HS-5 (cell line): Measurements from ENCODE around the gene VPS26C.
"Not testable (repeated sequence)": the region's sequence is repeated elsewhere in the genome, so short reads cannot be mapped to it uniquely, and the experiment has no call there.

ENCODE experiments used
- DNase-seq: peaks from one replicate; pipeline ENCODE4 v3.0.0-alpha.2; 2012; ENCODE audit warnings: low read depth

The VPS26C gene

DNA sequence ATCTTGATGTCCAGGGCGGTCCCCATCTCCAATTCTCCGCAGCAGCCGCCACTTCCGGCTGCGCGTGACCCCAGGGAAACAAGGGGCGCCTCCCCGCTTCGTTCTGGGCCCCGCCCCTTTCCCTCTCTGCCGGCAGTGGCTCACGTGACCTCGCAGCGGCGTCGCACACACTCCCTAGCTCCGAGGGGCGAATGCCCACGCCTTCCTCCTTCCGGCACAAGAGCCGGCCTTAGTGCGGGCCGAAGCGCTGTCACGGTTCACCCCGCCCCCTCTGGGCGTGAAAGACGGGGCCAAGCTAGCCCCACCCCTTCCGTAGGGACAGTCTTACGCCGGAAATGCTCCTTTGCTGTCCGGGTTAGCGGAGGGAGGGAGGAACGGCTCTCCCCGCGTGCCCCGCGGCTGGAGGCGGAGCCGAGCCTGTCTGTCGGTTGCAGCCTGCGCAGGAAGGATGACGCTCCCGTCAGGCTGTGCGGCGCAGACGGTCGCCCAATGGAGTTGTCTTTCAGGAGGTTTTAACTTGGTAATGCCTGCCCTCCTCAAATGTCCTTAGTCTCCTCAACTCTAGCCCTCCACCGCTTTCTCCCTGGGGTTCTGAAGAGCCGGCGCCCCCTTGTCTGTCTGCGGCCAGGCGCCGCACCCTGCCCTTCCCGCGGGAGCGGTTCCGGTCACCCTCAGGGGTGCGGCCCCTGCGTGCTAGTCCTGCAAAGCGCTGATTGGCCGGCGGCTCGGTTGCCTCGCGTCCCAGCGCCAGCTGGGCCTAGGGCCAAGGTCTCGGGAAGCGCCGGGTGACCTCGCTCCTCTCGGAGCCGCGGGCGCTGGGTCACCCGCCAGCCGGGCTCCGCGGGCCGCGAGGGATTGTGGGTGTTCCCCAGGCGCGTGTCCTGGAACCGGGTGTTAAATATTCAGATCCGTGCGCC, at the start of gene VPS26C:
Gene VPS26C (minus strand): TSS at position 66 of the 917 bp plus-strand sequence. CDS start 40 bp downstream, at position 26.
- DNase-seq = peak; percentile 97

DNA sequence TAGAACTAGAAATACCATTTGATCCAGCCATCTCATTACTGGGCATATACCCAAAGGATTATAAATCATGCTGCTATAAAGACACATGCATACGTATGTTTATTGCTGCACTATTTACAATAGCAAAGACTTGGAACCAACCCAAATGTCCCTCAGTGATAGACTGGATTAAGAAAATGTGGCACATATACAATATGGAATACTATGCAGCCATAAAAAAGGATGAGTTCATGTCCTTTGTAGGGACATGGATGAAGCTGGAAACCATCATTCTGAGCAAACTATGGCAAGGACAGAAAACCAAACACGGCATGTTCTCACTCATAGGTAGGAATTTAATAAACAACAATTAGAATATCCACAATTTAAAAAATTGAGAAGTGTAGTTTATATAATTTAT, 48.9 kb upstream of the VPS26C start:
- not testable (repeated sequence) for DNase-seq

GRCh38 chr21:37300114-37300751, 33.1 kb upstream of the VPS26C start:
- no peak for DNase-seq

DNA sequence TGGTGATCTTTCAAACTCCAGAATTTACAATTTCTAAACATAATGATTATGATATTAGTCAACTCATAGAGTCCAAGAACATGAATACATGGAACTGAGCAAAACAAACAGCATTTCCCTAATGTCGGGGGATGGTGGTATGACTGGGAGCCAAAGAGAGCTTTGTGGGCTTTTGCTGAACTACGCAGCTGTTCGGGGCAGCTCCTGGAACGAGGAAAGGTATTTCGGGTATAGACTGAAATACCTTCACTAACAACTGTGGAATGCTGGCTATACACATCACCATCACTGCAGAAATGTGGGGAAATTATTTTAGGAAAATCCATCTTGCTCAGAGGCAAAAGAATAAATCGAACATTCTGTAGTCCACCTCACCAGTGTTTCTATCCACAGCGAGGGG, 30.2 kb upstream of the VPS26C start:
- no peak for DNase-seq

DNA sequence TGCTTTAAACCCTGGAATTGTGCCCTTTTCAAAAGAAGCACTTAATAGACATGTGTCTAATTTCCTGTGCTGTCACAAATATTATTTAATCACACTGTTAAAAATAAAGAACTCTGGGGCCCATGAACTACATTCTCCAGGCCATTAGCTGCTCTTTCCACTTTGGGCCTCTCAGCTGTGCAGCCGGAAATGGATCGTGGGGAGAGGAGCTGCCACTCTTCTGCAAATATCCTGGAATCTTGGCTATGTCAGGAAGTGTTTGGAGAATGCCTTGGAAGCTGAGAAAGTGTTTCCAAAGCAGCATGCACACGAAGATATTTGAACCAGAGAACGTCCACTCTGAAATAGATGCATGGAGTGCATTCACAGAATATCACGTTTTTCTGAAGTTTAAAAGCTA, 27.5 kb upstream of the VPS26C start:
- no peak for DNase-seq

- no peak for DNase-seq
Observed at GRCh38 chr21:37292941-37293340, 25.8 kb upstream of the VPS26C start.

DNA sequence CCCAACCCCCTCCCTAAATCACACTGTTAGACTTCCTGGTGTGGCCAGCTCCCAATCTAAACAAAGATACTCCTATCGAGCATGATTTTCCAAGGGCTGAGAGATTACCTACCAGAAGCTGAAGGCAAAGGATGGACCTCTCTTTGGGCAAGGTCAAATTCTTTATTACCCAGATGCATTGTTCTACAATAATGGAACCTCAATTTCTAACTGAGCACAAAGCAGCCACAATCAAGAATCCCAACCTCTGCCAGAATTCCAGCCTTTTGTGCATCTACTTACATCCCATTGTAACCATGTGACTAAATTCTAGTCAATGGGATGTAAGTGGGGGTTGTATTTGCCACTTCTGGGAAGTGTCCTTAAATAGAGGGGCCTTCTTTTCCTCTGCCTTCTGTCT, 24.9 kb upstream of the VPS26C start:
- DNase-seq = no peak

DNA sequence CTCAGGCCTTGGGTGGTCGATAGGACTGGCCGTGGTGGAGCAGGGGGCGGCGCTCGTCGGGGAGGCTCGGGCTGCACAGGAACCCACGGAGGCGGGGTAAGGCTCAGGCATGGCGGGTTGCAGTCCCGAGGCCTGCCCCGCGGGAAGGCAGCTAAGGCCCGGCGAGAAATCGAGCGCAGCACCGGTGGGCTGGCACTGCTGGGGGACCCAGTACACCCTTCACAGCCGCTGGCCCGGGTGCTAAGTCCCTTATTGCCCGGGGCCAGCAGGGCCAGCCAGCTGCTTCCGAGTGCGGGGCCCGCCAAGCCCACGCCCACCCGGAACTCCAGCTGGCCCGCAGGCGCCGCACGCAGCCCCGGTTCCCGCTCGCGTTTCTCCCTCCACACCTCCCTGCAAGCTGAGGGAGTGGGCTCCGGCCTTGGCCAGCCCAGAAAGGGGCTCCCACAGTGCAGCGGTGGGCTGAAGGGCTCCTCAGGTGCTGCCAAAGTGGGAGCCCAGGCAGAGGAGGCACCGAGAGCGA, 16.1 kb upstream of the VPS26C start:
- not testable (repeated sequence) for DNase-seq

GRCh38 chr21:37282602-37283001, 15.5 kb upstream of the VPS26C start:
- not testable (repeated sequence) for DNase-seq

DNA sequence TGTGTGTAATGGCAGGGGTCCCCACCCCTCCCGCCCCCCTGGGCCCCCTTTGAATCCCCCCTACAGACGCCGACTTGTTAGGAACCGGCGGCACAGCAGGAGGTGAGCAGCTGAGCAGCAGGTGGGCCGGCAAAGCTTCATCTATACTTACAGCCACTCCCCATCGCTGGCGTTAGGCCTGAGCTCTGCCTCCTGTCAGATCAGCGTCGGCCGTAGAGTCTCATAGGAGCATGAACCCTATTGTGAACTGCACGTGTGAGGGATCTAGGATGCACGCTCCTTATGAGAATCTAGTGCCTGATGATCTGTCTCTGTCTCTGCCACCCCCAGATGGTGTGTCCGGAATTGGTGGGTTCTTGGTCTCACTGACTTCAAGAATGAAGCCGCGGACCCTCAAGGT, 14.9 kb upstream of the VPS26C start:
- no peak for DNase-seq

GRCh38 chr21:37281579-37281978, 14.4 kb upstream of the VPS26C start:
- DNase-seq = no peak

GRCh38 chr21:37279271-37279670, 12.1 kb upstream of the VPS26C start:
- DNase-seq = not testable (repeated sequence)

DNA sequence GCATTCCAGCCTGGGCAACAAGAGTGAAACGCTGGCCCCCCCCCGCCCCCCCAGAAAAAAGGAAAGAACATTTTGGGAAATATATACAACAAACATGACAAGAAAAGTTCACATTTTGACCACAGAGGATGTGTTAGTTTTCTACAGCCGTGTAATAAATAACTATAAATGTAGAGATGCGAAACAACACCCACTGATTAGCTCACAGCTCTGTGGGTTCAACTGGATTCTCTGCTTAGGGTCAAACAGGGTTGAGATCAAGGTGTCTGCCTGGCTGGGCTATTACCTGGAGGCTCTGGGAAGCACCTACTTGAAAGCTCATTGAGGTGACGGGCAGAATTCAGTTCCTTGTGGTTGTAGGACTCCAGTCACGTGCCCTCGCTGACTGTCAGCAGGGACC, 11.1 kb upstream of the VPS26C start:
- DNase-seq = no peak

DNA sequence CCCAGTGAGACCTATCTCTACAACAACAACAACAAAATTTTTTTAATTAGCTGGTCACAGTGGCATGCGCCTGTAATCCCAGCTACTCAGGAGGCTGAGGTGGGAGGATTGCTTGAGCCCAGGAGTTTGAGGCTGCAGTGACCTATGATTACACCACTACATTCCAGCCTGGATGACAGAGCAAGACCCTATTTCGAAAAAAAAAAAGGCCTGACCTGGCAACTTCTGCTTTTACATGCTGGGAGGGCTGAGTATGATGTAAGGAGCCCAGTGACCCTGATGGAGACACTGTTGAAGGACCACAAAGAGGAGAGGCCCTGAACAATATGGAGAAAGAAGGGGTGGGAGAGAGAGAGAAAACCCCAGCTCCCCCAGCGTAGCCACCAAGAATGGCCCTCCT, 9.2 kb upstream of the VPS26C start:
- DNase-seq = no peak

GRCh38 chr21:37273911-37274690, 7.0 kb upstream of the VPS26C start:
- DNase-seq = no peak

DNA sequence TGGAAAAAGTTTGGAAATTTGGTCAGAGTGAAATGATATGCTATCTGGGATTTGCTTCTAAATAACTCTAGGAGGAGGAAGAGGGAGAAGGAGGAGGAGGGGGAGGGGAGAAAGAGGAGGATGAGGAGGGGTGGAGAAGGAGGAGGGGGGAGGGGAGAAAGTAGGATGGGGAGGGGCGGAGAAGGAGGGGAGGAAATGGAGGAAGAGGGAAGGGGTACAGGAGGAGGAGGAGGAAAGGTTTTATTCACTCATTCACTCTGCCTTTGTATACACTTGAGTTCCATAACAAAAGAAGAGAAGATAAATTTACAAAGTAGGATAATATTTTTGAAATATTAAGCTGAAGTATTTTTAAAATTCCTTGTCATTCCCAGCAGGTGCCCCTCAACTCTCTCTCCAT, 6.3 kb upstream of the VPS26C start:
- no peak for DNase-seq

DNA sequence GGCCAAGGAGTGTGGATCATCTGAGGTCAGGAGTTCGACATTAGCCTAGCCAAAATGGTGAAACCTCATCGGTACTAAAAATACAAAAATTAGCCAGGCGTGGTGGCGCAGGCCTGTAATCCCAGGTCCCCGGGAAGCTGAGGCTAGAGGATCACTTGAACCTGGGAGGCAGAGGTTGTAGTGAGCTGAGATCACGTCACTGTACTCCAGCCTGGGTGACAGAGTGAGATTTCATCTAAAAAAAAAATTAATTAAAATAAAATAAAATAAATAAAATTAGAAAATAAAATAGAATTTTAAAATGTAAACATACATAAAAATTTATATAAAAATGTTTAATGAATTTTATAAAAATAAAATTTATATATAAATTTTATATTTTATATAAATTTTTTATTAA, 5.8 kb upstream of the VPS26C start:
- DNase-seq = no peak

DNA sequence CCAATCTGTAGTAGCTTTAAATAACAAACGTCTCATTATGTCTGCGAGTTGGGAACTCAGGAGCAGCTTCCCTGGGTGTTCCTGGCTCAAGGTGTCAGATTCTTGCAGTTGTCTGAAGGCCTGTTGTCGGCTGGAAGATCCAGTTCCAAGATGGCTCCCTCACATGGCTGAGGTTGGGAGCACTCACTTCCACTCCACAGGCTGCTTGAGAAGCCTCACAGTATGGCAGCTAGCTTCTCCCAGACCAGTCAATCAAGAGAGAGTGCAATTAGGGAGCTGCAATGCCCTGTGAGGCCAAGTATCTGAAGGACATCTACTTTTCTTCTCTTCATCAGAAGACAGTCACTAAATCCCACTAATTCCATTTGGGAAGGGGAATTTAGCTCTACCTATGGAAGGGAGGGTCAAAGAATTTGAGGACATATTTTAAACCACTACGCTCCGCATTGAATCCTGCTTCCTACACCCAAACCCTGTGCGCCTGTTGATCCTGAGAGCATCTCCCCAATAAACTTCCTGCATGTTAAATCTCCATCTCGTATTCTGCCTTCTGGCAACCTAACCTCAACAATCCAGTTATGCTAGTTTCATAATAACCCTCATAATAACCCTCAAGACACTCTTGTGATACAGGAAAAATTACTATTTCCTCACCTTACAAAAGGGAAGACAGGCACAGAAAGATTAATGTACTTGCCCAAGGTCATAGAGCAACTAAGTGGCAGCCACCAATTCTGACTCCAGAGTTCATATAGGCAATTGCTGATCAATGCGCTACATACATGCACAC, 3.6 kb upstream of the VPS26C start:
- DNase-seq = no peak

- no peak for DNase-seq
Observed at GRCh38 chr21:37269481-37269880, 2.3 kb upstream of the VPS26C start.

DNA sequence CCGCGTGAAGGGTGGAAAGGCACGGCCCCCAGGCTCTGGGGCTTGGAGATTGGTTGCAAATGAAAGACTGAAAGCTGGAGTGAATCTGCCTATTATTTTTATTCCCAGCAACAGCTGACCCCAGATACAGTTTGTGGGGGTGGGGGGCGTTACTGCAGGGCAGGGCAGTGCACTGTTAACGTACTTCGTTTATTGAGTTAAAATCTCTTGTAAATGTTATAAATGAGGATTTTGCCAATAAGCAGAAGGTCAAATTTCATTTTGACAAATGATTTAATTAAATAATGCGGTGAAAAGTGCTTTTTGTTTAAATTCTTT, 1.0 kb upstream of the VPS26C start:
- DNase-seq = no peak

DNA sequence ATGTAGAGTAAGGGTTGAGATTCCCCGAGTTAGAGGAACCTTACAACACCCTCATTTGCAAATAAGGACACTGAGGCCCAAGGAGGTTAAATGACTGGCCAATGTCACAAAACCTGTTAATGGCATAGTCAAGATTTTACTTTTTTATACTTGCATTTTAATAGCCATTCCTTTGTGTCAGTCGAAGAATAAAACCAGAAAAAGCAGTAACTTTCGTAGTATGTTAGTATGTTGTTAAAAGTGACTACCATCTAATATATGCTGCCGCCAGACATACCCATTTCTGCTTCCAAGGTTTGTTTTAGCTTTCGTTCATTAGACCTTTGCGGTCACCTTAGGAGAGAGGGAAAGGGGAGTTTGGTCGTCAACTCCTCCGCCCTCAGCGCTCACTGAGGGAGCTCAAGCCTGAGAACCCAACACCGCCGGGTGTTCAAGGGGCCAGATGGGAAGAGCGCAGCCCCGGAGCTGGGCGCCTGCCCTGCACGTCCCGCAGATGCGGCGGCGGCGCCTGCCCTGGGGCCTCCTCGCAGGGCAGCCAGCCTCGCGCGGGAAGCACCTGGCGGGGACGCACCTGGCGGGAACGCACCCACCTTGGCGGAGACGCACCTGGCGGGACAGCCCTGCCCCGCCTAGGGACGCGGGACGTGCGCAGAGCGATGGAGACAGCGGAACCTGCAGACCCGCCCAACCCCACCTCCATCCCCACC, 466 bp downstream of the VPS26C start:
- DNase-seq = no peak
